ENCODE results near the gene CMTM8. TPM values are rescaled to one million over a fixed set of nuclear protein-coding genes. Genes with fewer than 3 reads are reported as not detected.

Gene CMTM8
- total RNA-seq, 4 donors from 2014 or later: 1.4 to 4.1 (median 2.9) TPM

- Histone ChIP-seq H3K9me3 (no peaks in the 10 kb centered on the region), H3K27ac (no peak overlapping the region), H3K4me1 (no peaks in the 10 kb centered on the region), H3K4me3 (no peak overlapping the region), H3K36me3 (no peaks in the 10 kb centered on the region), H3K27me3 (no peaks in the 10 kb centered on the region)
- ATAC-seq (no peak), DNase-seq (no peak)
- in situ Hi-C loops (cut with MboI; ENCODE audit: low sequenced_read_pairs in 4 of 4) (no loop called here), intact Hi-C loops (cut with DNase I; ENCODE audit: low total_unique reads) (no loop called here)
- TF ChIP-seq POLR2A (IDR thresholded peaks at IDR 0.05) (no peak), CTCF (IDR thresholded peaks at IDR 0.05 in 4 of 5, conservative IDR thresholded peaks at IDR 0.05 in 1 of 5) (no peak)
These were observed 77.8 kb downstream of the CMTM8 start for GRCh38 chr3:32316319-32316718.

DNA sequence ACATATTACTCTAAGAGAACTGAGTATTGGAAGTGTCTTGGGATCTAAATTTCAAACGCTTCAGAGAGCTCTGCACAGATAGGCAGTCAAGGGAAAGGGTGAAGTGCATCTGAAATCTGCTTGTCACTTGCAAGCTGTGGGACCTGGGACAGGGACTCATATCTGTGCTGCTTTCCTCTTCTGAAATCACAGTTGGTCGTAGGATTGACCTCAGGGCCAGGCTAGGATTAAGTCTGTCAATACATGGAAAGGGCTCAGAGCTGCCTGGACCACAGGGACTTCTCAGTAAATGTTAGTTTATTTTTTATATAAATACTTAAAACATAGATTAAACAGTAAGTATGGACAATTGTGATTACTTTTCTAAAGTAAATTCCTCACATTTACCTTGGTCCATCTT is 78.5 kb downstream of the CMTM8 start:
- Histone ChIP-seq H3K36me3 (no peaks in the 10 kb centered on the region), H3K27ac (no peak overlapping the region), H3K4me3 (no peak overlapping the region), H3K4me1 (no peaks in the 10 kb centered on the region), H3K9me3 (no peaks in the 10 kb centered on the region), H3K27me3 (no peaks in the 10 kb centered on the region)
- in situ Hi-C loops (cut with MboI; ENCODE audit: low sequenced_read_pairs in 4 of 4) (no loop called here), intact Hi-C loops (cut with DNase I; ENCODE audit: low total_unique reads) (no loop called here)
- no peak for ATAC-seq
- no peak for DNase-seq
- no peak for TF ChIP-seq POLR2A (IDR thresholded peaks at IDR 0.05)
- TF ChIP-seq CTCF (IDR thresholded peaks at IDR 0.05 in 4 of 5, conservative IDR thresholded peaks at IDR 0.05 in 1 of 5): no peak

- intact Hi-C loops (cut with DNase I; ENCODE audit: low total_unique reads) (no loop called here), in situ Hi-C loops (cut with MboI; ENCODE audit: low sequenced_read_pairs in 4 of 4) (no loop called here)
- H3K27ac ChIP-seq: no peak overlapping the region
- no peak for ATAC-seq
- TF ChIP-seq POLR2A (IDR thresholded peaks at IDR 0.05): no peak
- TF ChIP-seq CTCF (IDR thresholded peaks at IDR 0.05 in 4 of 5, conservative IDR thresholded peaks at IDR 0.05 in 1 of 5): no peak
- no peak for DNase-seq
- H3K4me3 ChIP-seq: no peak overlapping the region
- H3K36me3 ChIP-seq: no peaks in the 10 kb centered on the region
- H3K27me3 ChIP-seq: no peaks in the 10 kb centered on the region
- no peaks in the 10 kb centered on the region for H3K4me1 ChIP-seq
- no peaks in the 10 kb centered on the region for H3K9me3 ChIP-seq
These were observed 81.1 kb downstream of the CMTM8 start for GRCh38 chr3:32319607-32320006.

- H3K4me3 ChIP-seq: no peak overlapping the region
- no peaks in the 10 kb centered on the region for H3K36me3 ChIP-seq
- H3K9me3 ChIP-seq: no peaks in the 10 kb centered on the region
- ATAC-seq: no peak
- H3K4me1 ChIP-seq: no peaks in the 10 kb centered on the region
- H3K27ac ChIP-seq: no peak overlapping the region
- no peak for DNase-seq
- TF ChIP-seq POLR2A (IDR thresholded peaks at IDR 0.05): no peak
- no peak for TF ChIP-seq CTCF (IDR thresholded peaks at IDR 0.05 in 4 of 5, conservative IDR thresholded peaks at IDR 0.05 in 1 of 5)
- intact Hi-C loops (cut with DNase I; ENCODE audit: low total_unique reads): no loop called here
- in situ Hi-C loops (cut with MboI; ENCODE audit: low sequenced_read_pairs in 4 of 4): no loop called here
- H3K27me3 ChIP-seq: no peaks in the 10 kb centered on the region
These were observed 81.6 kb downstream of the CMTM8 start for GRCh38 chr3:32320080-32320479.

- Histone ChIP-seq H3K36me3 (no peaks in the 10 kb centered on the region), H3K4me3 (no peak overlapping the region)
- no peak for DNase-seq
These were observed 82.8 kb downstream of the CMTM8 start for GRCh38 chr3:32321095-32321790.

More at GRCh38 chr3:32321095-32321790, 82.8 kb downstream of the CMTM8 start:
- Histone ChIP-seq H3K27ac (no peak overlapping the region), H3K9me3 (no peaks in the 10 kb centered on the region), H3K4me1 (no peaks in the 10 kb centered on the region), H3K27me3 (no peaks in the 10 kb centered on the region)
- TF ChIP-seq POLR2A (IDR thresholded peaks at IDR 0.05): no peak
- no peak for TF ChIP-seq CTCF (IDR thresholded peaks at IDR 0.05 in 4 of 5, conservative IDR thresholded peaks at IDR 0.05 in 1 of 5)
- in situ Hi-C loops (cut with MboI; ENCODE audit: low sequenced_read_pairs in 4 of 4): no loop called here
- intact Hi-C loops (cut with DNase I; ENCODE audit: low total_unique reads): no loop called here
- ATAC-seq: no peak
